GM12878 (cell line): ENCODE measurements around the gene SMARCAD1.

Source experiments
- EP300 ChIP-seq, 2 experiments: fragments of 150-350 bp in 1 of 2; IDR thresholded peaks; 2 replicates each; pipeline ENCODE4 v1.6.1; 2011 to 2012; ENCODE audit warnings: low read depth in 2 of 2, low read length in 2 of 2, borderline replicate concordance in 1 of 2, improper control_type of control experiment in 1 of 2, inconsistent platforms in 1 of 2; ENCODE audit not compliant: control insufficient read depth in 1 of 2
- EZH2 ChIP-seq: IDR thresholded peaks from 2 replicates; pipeline ENCODE4 v1.6.1; 2012; ENCODE audit warnings: low read depth, mild to moderate bottlenecking, control low read depth, inconsistent platforms, low read length, borderline replicate concordance; ENCODE audit not compliant: control insufficient read depth
- MTA3 ChIP-seq: IDR thresholded peaks from 2 replicates; pipeline ENCODE4 v1.6.1; 2012; ENCODE audit warnings: low read length, inconsistent platforms, borderline replicate concordance
- POLR2AphosphoS5 ChIP-seq: IDR thresholded peaks from 2 replicates; pipeline ENCODE4 v1.6.1; 2011; ENCODE audit warnings: mild to moderate bottlenecking, low read length, inconsistent platforms
- RFX5 ChIP-seq: IDR thresholded peaks from 2 replicates; pipeline ENCODE4 v1.6.1; 2011; ENCODE audit warnings: low read depth, low read length, improper control_type of control experiment
- ZBTB33 ChIP-seq: fragments of 450-650 bp; IDR thresholded peaks from 2 replicates; pipeline ENCODE4 v1.6.1; 2017; ENCODE audit warnings: mild to moderate bottlenecking
- TF ChIP-seq, protein P1 (sequence below), 3 experiments: IDR thresholded peaks in 2 of 3; conservative IDR thresholded peaks in 1 of 3; 2 replicates each; pipeline ENCODE4 v1.5.1; 2011; ENCODE audit warnings: low read depth in 3 of 3, low read length in 3 of 3, mild to moderate bottlenecking in 3 of 3, control low read depth in 2 of 3, moderate library complexity in 2 of 3, inconsistent platforms in 1 of 3, mixed read lengths in 1 of 3; ENCODE audit not compliant: control insufficient read depth in 2 of 3, insufficient read depth in 1 of 3; ENCODE audit errors: extremely low read depth in 1 of 3

- TF ChIP-seq EP300 (IDR thresholded peaks at IDR 0.05; ENCODE audit: borderline replicate concordance in 1 of 2, control insufficient read depth in 1 of 2, low read depth in 2 of 2, low read length in 2 of 2) = no peak
- TF ChIP-seq, protein P1, sequence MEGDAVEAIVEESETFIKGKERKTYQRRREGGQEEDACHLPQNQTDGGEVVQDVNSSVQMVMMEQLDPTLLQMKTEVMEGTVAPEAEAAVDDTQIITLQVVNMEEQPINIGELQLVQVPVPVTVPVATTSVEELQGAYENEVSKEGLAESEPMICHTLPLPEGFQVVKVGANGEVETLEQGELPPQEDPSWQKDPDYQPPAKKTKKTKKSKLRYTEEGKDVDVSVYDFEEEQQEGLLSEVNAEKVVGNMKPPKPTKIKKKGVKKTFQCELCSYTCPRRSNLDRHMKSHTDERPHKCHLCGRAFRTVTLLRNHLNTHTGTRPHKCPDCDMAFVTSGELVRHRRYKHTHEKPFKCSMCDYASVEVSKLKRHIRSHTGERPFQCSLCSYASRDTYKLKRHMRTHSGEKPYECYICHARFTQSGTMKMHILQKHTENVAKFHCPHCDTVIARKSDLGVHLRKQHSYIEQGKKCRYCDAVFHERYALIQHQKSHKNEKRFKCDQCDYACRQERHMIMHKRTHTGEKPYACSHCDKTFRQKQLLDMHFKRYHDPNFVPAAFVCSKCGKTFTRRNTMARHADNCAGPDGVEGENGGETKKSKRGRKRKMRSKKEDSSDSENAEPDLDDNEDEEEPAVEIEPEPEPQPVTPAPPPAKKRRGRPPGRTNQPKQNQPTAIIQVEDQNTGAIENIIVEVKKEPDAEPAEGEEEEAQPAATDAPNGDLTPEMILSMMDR (IDR thresholded peaks at IDR 0.05 in 2 of 3, conservative IDR thresholded peaks at IDR 0.05 in 1 of 3; ENCODE audit: control insufficient read depth in 2 of 3, extremely low read depth in 1 of 3, insufficient read depth in 1 of 3, low read depth in 3 of 3, low read length in 3 of 3) = no peak
- TF ChIP-seq ZBTB33 = no peak
- no peak for TF ChIP-seq EZH2
- no peak for TF ChIP-seq RFX5
- TF ChIP-seq POLR2AphosphoS5 = no peak
- no peak for TF ChIP-seq MTA3
Observed at GRCh38 chr4:94221916-94222315, 14.3 kb downstream of the SMARCAD1 start.
